NT2/D1 (cell line): ENCODE data around the gene PANX2.

Experiments
- SUZ12 ChIP-seq: IDR thresholded peaks from 2 replicates; pipeline ENCODE4 v1.6.1; 2011; ENCODE audit not compliant: insufficient read length, insufficient read depth; ENCODE audit errors: extremely low read depth
- YY1 ChIP-seq: IDR thresholded peaks from 2 replicates; pipeline ENCODE4 v1.6.1; 2011; ENCODE audit not compliant: insufficient read length, insufficient read depth
- ZNF274 ChIP-seq: IDR thresholded peaks from 2 replicates; pipeline ENCODE4 v1.6.1; 2011; ENCODE audit warnings: mild to moderate bottlenecking, low read depth, low read length

DNA sequence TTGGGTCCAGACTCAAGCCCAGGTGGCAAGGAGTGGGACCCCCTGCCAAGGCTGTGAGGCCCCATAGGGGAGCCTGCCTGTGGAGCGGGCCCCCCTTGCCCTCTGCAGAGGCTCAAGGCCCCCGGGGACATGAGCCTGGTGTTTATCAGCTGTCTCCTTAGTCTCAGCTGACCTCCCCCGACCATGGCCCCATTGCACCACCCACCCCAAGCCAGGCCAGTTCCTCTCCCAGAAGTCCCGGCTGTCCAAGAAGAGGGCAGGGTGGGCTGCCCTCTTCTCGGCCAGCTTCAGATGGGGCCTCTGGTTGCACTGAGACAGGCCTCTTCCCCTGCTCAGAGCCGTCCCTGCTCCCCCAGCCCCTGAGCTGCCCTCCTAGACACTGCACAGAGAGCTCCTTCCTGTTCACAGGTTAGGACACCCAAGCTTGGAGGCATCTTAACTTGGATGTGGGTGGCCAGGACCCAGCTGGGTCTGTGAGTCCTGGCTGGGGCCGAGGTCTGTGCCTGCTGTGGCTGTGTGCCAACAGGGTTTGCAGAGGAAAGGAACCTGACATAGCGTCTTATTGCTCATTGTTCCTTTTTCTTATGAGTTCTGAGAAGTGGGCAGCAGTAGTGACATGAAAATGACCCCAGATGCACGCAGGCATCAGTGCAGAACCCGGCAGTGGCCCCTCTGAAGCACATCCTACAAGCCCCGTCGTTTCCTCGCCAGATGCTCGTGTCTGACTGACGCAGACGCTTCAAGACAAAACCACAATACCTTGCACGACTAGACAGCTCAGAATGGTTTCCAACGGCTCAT lies 20.6 kb downstream of the PANX2 start:
- TF ChIP-seq ZNF274 (no peak), YY1 (no peak), SUZ12 (no peak)
